Dedifferentiated amniotic fluid mesenchymal stem cell (primary cell): ENCODE results near the gene NADK.
"Not testable (repeated sequence)": the region's sequence is repeated elsewhere in the genome, so short reads cannot be mapped to it uniquely, and the experiment has no call there.

ENCODE experiments used
- DNase-seq: peaks from one replicate; pipeline ENCODE4 v3.0.0-alpha.2; 2016; ENCODE audit errors: extremely low spot score

The NADK gene

GRCh38 chr1:1704284-1704957 is 73.8 kb downstream of the NADK start:
- DNase-seq, result not testable (repeated sequence)

- no peak for DNase-seq
These were observed 74.5 kb downstream of the NADK start for GRCh38 chr1:1703796-1704195.

GRCh38 chr1:1702506-1702905 is 75.8 kb downstream of the NADK start:
- DNase-seq, result not testable (repeated sequence)
